Prostate gland (tissue), 2 donors: ENCODE measurements around the gene CDYL.

Source experiments
- CTCF ChIP-seq, 4 experiments: fragments of 200-600 bp in 2 of 4; fragments of 450-650 bp in 2 of 4; sonication (generic) in 2 of 4; IDR thresholded peaks; 1 replicate in 3 of 4; 2 replicates in 1 of 4; pipeline ENCODE4 v1.5.1; 2016 to 2019; ENCODE audit warnings: antibody characterized with exemption in 4 of 4, mild to moderate bottlenecking in 2 of 4, moderate library complexity in 2 of 4
- POLR2A ChIP-seq: fragments of 450-650 bp; IDR thresholded peaks from one replicate; pipeline ENCODE4 v1.6.1; 2016; ENCODE audit warnings: antibody characterized with exemption, mild to moderate bottlenecking
- POLR2AphosphoS5 ChIP-seq: sonication (generic); formaldehyde crosslinking; IDR thresholded peaks from one replicate; pipeline ENCODE4 v1.6.1; 2017; ENCODE audit warnings: antibody characterized with exemption

DNA sequence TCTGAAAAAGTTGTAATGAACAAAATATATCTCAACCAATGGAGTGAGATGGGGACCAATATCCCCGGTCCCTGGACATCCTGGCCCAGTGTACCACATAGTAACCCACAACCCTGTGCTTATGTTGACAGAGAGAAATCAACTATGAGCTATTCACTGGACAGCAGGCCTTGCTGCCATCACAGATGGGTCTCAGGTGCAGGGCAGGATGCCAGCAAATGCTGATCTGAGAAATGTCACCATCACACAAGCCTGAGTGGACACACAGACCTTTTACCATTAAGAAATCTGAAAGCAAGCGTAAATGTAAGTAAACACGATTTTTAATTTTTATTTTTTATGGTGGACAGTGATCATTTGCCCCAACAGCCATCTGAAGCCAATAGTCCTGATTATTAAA, 218.5 kb downstream of the CDYL start:
- no peak for TF ChIP-seq CTCF (IDR thresholded peaks at IDR 0.05)
- TF ChIP-seq POLR2A = no peak
- TF ChIP-seq POLR2AphosphoS5 = no peak
